Epithelial cell of prostate (primary cell): Measurements from ENCODE around the gene MCM8.

ENCODE experiments used
- DNase-seq: peaks from one replicate; pipeline ENCODE4 v3.0.0-alpha.2; 2011; ENCODE audit warnings: low read depth, low spot score
- H3K27ac ChIP-seq: fragments of 450-650 bp; 2 replicates; pipeline ENCODE4 v1.5.1; 2017; ENCODE audit warnings: mild to moderate bottlenecking

Gene MCM8

GRCh38 chr20:5938456-5939029 is 11.9 kb upstream of the MCM8 start:
- no peak overlapping the region for H3K27ac ChIP-seq
- DNase-seq, result no peak

GRCh38 chr20:5945963-5946362 is 4.5 kb upstream of the MCM8 start:
- peak overlapping the region; percentile 31 for H3K27ac ChIP-seq
- peak; percentile 34 for DNase-seq

- peak overlapping the region; percentile 31 for H3K27ac ChIP-seq
- no peak for DNase-seq
Observed at GRCh38 chr20:5947276-5947675, 3.2 kb upstream of the MCM8 start.

GRCh38 chr20:5949943-5950270 is 545 bp upstream of the MCM8 start:
- peak overlapping the region; percentile 53 for H3K27ac ChIP-seq
- no peak for DNase-seq

GRCh38 chr20:5967469-5967868 is 17.0 kb downstream of the MCM8 start:
- no peak overlapping the region for H3K27ac ChIP-seq
- no peak for DNase-seq

- H3K27ac ChIP-seq, result no peak overlapping the region
- no peak for DNase-seq
Observed at GRCh38 chr20:5968462-5968861, 18.0 kb downstream of the MCM8 start.

- H3K27ac ChIP-seq, result no peak overlapping the region
- no peak for DNase-seq
Observed at GRCh38 chr20:5969348-5969935, 19.0 kb downstream of the MCM8 start.

- no peak for DNase-seq
- no peak overlapping the region for H3K27ac ChIP-seq
Observed at GRCh38 chr20:5969940-5970339, 19.5 kb downstream of the MCM8 start.

GRCh38 chr20:5970381-5970780 is 19.9 kb downstream of the MCM8 start:
- no peak overlapping the region for H3K27ac ChIP-seq

GRCh38 chr20:5971203-5971602 is 20.8 kb downstream of the MCM8 start:
- no peak overlapping the region for H3K27ac ChIP-seq
- no peak for DNase-seq

More at GRCh38 chr20:5970381-5970780, 19.9 kb downstream of the MCM8 start:
- DNase-seq, result no peak

- peak; percentile 82 for DNase-seq
- peak overlapping the region; percentile 72 for H3K27ac ChIP-seq
Observed at GRCh38 chr20:5973172-5973571, 22.7 kb downstream of the MCM8 start.

GRCh38 chr20:5973971-5974370 is 23.5 kb downstream of the MCM8 start:
- H3K27ac ChIP-seq, result peak overlapping the region; percentile 72
- no peak for DNase-seq

GRCh38 chr20:5974531-5974930 is 24.1 kb downstream of the MCM8 start:
- DNase-seq, result no peak
- H3K27ac ChIP-seq, result no peak overlapping the region

- H3K27ac ChIP-seq, result no peak overlapping the region
- DNase-seq, result no peak
Observed at GRCh38 chr20:5975778-5976177, 25.3 kb downstream of the MCM8 start.

- no peak for DNase-seq
- peak overlapping the region; percentile 12 for H3K27ac ChIP-seq
Observed at GRCh38 chr20:5977223-5977622, 26.8 kb downstream of the MCM8 start.

- H3K27ac ChIP-seq, result no peak overlapping the region
- DNase-seq, result no peak
Observed at GRCh38 chr20:5977975-5978374, 27.5 kb downstream of the MCM8 start.

- no peak overlapping the region for H3K27ac ChIP-seq
Observed at GRCh38 chr20:5979801-5980200, 29.3 kb downstream of the MCM8 start.

GRCh38 chr20:5980720-5981538 is 30.5 kb downstream of the MCM8 start:
- no peak overlapping the region for H3K27ac ChIP-seq
- DNase-seq, result no peak

More at GRCh38 chr20:5979801-5980200, 29.3 kb downstream of the MCM8 start:
- no peak for DNase-seq

- DNase-seq, result no peak
- no peak overlapping the region for H3K27ac ChIP-seq
Observed at GRCh38 chr20:5987383-5987782, 36.9 kb downstream of the MCM8 start.

- no peak overlapping the region for H3K27ac ChIP-seq
- no peak for DNase-seq
Observed at GRCh38 chr20:5989539-5989938, 39.1 kb downstream of the MCM8 start.

- DNase-seq, result no peak
Observed at GRCh38 chr20:5990946-5991345, 40.5 kb downstream of the MCM8 start.

More at GRCh38 chr20:5990946-5991345, 40.5 kb downstream of the MCM8 start:
- H3K27ac ChIP-seq, result no peak overlapping the region
